Myometrial cell (primary cell): ENCODE measurements around the gene ABTB2. TPM values are rescaled to one million over a fixed set of nuclear protein-coding genes. Genes with fewer than 3 reads are reported as not detected.

Source experiments
- total RNA-seq: library from RNA; depleted of rRNA; stranded (reverse); fragments of >200 nt; gene quantifications from 2 replicates; pipeline ENCODE4 v1.2.3, GENCODE V29; 2015

Gene ABTB2
- total RNA-seq = 1.8 and 4.6 TPM in 2 replicates

GRCh38 chr11:34357701-34358257 lies at the start of gene ABTB2:
Gene ABTB2 (minus strand): TSS chr11:34358010.

DNA sequence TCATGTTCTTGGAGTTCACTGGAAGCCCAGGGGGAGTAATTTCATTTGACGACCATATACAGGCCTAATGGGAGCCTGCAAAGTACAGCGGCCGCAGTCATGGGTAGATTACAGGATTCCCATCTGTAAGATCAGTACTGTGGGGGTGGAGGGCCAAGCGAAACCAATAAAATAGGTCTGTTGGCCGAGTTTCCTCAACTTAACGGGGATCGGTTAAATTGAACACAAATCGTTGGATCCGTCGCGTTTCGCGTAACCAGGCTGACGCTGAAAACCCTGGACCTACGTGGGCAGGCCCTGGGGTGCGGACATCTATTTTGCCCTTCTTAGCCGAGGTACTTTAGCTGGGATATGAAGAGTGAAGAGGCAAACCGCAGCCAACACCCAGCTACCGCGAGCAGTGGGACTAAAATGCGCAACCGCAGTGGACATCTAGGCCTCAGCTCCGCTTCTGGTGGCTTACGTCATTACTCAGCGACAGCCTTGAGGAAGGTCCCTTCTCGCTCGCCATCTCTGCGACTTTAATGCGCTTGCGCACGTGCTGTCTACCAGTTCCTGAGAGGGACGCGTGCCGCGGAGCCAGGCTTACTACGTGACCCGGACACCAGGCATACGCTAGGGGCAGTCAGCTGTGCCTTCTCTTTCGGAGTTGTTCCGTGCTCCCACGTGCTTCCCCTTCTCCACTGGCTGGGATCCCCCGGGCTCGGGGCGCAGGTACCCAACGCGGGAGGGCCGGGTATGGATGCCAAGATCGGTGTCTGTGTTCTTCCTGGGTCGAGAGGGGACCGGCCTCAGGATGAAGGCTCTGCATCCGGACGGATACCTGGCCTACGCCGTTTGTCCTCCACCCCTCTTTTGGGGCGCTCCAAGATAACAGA lies 252.5 kb downstream of the ABTB2 start, which contains the start of gene NAT10:
TSS of gene NAT10 (plus strand) at position 551 of the 878 bp plus-strand sequence. CDS start 2,597 bp downstream, outside the sequence.

Other genes with a start within 250 kb of the ABTB2 start
- 61.3 and 66.9 TPM in 2 replicates for gene CAT, start 80.9 kb upstream of the ABTB2 start, total RNA-seq
- gene ELF5, start 155.8 kb upstream of the ABTB2 start, total RNA-seq = not detected in 2 replicates